ENCODE measurements around the gene RAB11FIP4.

DNA sequence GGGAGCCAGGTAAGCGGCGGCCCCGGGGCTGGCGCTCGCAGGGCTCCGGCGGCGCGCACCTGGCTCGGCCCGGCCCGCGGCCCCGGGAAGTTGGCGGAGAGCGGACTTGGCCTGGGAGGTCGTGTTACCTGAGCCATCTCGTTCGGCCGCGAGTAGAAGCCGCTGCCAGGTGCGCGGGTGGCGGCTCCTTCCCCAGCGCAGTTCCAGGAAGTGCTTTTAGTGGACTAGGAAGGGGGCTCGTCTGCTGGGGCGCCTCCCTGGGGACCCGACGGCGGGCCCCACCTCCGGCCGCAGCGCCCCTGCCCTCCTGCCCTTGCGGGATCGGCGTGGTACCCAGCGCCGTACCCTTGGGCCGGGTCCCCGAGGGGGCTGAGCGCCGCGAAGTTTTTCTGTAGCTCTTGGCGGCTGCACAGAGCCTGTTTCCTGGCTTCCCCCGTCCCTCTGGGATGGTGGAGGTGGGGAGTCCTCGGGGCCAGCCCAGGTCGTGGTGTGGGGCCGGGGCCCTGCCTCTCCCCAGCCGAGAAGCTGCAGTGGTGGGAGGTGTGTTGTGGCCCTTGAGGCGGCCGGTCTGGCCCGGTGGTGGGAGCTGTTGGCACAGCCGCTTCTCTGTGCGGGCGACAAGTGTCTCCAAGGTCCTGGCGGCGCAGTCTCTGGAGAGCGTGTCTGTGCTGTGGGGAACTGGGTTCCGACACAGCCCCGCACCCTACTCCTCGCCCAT, 96.9 kb downstream of the RAB11FIP4 start:
- TF ChIP-seq, protein P1, sequence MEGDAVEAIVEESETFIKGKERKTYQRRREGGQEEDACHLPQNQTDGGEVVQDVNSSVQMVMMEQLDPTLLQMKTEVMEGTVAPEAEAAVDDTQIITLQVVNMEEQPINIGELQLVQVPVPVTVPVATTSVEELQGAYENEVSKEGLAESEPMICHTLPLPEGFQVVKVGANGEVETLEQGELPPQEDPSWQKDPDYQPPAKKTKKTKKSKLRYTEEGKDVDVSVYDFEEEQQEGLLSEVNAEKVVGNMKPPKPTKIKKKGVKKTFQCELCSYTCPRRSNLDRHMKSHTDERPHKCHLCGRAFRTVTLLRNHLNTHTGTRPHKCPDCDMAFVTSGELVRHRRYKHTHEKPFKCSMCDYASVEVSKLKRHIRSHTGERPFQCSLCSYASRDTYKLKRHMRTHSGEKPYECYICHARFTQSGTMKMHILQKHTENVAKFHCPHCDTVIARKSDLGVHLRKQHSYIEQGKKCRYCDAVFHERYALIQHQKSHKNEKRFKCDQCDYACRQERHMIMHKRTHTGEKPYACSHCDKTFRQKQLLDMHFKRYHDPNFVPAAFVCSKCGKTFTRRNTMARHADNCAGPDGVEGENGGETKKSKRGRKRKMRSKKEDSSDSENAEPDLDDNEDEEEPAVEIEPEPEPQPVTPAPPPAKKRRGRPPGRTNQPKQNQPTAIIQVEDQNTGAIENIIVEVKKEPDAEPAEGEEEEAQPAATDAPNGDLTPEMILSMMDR (IDR thresholded peaks at IDR 0.05): no peak
- TF ChIP-seq ZFX (IDR thresholded peaks at IDR 0.05; ENCODE audit: borderline replicate concordance): no peak

All from 22Rv1 (cell line).